ENCODE data around the gene MCC.

The MCC gene

DNA sequence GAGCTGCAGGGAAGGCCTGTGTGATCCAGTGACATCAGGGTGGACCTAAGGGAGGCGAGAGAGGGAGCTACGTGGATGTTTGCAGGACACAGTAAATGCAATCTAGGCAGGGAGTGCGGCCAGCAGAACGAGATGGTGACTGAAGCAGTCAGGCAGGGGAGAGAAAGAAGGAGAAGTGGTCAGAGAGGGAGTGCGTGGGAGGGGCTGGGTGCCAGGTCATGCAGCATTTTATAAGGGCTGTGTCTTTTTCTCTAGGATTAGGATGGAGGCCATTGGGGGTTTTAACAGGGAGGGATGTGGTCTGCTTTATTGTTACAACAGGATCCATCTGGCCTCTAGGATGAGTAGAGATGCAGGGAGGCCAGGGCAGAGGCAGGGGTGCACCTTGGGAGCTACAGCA lies 431.3 kb downstream of the MCC start:
- DNase-seq (ENCODE audit: low read depth in 3 of 3) = no peak

DNA sequence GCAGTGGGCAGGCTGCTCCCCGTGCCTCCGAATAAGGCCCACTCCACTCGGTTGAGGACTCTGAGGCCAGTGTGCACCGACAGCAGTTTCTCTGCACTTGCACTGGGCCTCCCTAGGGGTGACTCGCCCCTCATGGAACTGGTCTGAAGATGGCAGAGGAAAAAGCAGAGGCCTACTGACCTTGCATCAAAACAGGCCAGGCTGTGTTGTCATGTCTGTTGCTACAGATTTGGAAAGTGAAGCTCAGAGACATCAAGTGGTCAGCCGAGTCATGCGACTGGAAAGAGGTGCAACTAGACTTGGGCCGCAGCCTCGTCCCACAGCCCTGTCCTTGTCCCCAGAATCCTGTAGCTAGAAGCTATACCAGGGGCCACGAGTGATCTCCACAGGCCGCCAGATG lies 433.4 kb downstream of the MCC start:
- no peak for DNase-seq (ENCODE audit: low read depth in 3 of 3)

GRCh38 chr5:113053511-113053995 lies 434.7 kb downstream of the MCC start:
- no peak for DNase-seq (ENCODE audit: low read depth in 3 of 3)

- DNase-seq (ENCODE audit: low read depth in 3 of 3) = no peak
Observed at GRCh38 chr5:113052041-113052795, 436.0 kb downstream of the MCC start.

DNA sequence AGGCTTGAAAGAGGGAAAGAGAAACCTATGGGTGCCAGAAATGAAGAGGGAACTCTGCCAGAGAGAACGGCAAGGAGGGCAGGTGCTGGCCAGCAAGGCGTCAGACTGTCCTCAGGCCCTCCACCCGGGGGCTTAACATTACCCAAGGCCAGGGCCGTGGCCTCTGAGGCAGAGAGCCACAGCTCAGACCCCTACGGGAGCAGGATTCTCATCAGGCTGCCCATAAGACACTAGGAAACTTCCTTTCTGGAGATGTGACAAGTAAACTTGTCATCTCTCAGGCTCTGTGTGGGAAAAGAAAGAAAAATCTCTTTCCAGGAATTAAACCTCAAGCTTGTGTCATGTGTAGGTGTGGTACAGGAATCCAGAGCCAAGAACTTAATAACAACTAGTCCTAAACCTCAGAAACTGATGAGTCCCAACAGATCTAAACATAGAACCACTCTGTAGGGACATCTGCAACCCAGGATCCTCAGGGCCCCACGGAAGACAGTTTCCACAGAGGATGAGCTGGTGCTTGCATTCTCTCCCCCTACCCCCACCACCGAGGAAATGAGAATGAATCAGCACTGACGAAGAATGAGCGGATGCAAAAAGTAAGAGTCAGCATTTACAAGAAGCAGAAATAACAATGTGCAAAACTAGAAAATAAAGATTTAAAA lies 437.4 kb downstream of the MCC start:
- no peak for DNase-seq (ENCODE audit: low read depth in 3 of 3)

DNA sequence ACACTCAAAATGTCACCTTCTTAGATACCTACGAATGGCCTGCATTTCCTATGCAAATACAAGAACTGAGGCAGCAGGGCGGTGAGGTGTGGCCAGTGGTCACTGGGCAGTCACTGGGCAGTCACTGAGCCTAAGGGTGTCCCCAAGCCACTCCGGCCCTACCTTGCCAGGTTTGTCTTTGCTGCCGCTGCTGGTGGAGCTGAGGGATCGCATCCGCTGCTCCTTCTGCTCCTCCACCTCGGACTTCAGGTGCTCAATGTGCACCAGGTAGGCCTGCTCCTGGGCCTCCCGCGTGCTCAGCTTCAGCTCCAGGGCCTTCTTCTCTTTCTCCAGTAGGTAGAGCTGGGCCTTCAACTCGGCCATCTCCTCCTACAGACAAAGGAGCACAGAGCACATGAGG lies 439.3 kb downstream of the MCC start:
- no peak for DNase-seq (ENCODE audit: low read depth in 3 of 3)

- DNase-seq (ENCODE audit: low read depth in 3 of 3) = no peak
Observed at GRCh38 chr5:113047733-113048652, 440.3 kb downstream of the MCC start.

DNA sequence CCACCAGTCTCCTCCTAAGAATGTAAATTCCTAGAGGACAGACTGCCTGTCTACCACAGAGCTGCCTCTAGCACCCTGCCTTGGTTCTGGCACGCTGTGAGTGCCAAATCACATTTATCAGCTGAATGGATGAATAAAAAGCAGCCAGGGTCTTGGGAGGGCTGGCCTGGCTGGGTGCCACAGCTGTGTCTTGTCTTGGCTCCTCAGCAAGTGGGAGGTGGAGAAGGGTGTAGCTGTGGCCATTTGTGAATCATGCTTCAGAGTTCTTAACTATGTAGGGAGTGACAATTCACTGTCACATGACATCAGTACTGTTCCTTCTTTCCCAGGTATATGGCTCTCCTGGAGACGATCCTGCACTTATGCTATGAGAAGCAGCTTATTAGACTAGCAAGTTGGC lies 441.0 kb downstream of the MCC start:
- no peak for DNase-seq (ENCODE audit: low read depth in 3 of 3)

GRCh38 chr5:113044776-113045465 lies 443.3 kb downstream of the MCC start:
- DNase-seq (ENCODE audit: low read depth in 3 of 3) = no peak

DNA sequence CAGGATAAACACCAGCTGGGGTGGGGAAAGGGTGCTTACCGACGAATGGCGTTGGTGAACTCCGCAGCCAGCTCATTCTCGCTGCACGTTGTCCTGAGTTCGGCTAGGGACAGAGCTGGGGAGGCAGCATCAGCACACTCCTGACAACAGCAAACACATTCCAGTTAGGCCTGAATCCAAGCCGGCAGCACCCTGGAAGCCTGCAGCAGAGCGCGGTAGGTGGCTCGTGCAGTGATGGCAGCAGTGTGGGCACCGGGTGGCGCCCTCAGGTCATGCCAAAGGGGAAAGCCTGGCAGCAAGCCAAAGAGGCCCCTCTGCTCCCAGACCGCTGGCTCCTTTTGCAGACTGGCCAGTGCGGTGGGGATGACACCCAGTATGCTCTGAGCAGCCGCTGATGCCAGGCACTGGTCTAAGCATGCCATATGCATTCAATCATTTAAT lies 444.7 kb downstream of the MCC start:
- DNase-seq (ENCODE audit: low read depth in 3 of 3) = no peak

DNA sequence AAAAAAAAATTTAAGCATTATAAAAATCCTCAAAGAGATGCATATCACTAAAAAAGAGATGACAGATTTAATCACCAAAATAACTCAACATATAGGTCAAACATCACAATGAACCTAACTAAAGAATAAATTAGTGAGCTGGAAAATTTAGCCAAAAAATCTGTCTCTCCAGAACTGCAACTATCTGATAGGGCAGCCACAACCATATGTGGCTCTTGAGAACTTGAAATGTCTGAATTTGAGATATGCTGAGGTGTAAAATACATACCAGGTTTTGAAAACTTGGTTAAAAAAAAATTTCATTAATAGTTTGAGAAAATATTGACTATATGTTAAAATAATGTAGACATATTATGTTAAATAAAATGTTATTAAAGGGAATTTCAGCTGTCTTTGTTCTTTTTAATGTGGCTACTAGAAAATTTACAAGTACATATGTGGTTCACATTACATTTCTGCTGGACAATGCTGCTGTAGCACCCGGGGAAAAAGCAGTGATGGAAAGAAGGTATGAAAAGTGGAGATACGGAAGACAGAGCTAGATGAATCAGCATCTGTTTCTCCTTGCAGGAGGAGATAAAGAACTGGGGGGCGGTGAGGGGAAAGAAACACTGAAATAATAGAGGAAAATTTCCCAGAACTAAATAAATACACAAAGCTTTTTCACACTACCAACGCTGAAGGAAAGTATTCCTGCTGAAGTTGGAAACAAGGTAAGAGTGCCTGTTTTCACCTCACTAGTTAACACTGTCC lies 445.6 kb downstream of the MCC start:
- no peak for DNase-seq (ENCODE audit: low read depth in 3 of 3)

DNA sequence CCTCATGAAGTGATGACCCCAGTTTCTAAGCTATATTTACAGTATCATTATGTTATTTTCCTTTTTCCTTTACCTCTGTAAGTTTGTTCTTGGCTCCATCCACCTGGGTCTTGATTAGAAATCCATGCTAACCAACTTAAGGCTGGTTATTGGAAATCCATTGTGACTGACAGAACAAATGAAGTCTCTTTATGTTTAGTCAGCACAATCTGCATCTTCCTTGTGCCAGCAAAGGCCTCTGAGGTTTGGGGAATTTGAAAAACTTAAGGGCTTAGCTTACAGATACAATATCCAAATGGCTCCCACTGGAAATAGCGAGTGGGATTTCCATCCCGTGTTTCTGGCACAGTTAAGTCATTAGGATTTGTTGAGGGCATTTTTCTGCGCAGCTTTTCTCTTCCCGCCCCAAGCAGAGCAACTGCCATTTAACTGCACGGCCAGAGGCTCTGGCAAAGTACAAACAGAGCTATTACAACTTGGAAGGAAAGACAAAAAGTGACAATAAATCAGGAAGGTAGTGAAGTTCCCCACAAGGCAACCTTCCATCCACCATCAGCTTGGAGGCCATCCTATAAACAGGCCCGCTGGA lies 447.5 kb downstream of the MCC start:
- DNase-seq (ENCODE audit: low read depth in 3 of 3) = no peak

GRCh38 chr5:113039934-113040285 lies 448.3 kb downstream of the MCC start:
- DNase-seq (ENCODE audit: low read depth in 3 of 3) = no peak

GRCh38 chr5:113039229-113039933 lies 448.9 kb downstream of the MCC start:
- DNase-seq (ENCODE audit: low read depth in 3 of 3) = no peak

- DNase-seq (ENCODE audit: low read depth in 3 of 3) = no peak
Observed at GRCh38 chr5:113038714-113039113, 449.5 kb downstream of the MCC start.

GRCh38 chr5:113038136-113038535 lies 450.1 kb downstream of the MCC start:
- DNase-seq (ENCODE audit: low read depth in 3 of 3) = no peak

GRCh38 chr5:113036826-113037225 lies 451.4 kb downstream of the MCC start:
- DNase-seq (ENCODE audit: low read depth in 3 of 3) = no peak

- no peak for DNase-seq (ENCODE audit: low read depth in 3 of 3)
Observed at GRCh38 chr5:113036321-113036720, 451.9 kb downstream of the MCC start.

GRCh38 chr5:113035096-113035495 lies 453.2 kb downstream of the MCC start:
- DNase-seq (ENCODE audit: low read depth in 3 of 3) = no peak

- DNase-seq (ENCODE audit: low read depth in 3 of 3) = no peak
Observed at GRCh38 chr5:113034182-113034773, 454.0 kb downstream of the MCC start.
